K562 (cell line): ENCODE data around the gene HOXB8. TPM values are rescaled to one million over a fixed set of nuclear protein-coding genes. Genes with fewer than 3 reads are reported as not detected.

Source experiments
- FOXK2 ChIP-seq, 2 experiments: fragments of 450-650 bp; IDR thresholded peaks in 1 of 2; conservative IDR thresholded peaks in 1 of 2; 2 replicates each; pipeline ENCODE4 v1.6.1; 2016; ENCODE audit warnings: low read depth in 2 of 2, mild to moderate bottlenecking in 1 of 2
- NR4A1 ChIP-seq, 2 experiments: fragments of 250-450 bp in 1 of 2; fragments of 450-650 bp in 1 of 2; sonication (Bioruptor Pico) in 1 of 2; IDR thresholded peaks; 2 replicates each; pipeline versions ENCODE4 v1.4.0 to v1.6.1; 2016 to 2020; ENCODE audit warnings: mild to moderate bottlenecking in 2 of 2, missing compliant biosample characterization in 1 of 2, missing genetic modification characterization in 1 of 2, moderate library complexity in 1 of 2
- PCBP1 ChIP-seq: fragments of 200-400 bp; formaldehyde crosslinking; IDR thresholded peaks from 2 replicates; pipeline ENCODE4 v1.6.1; 2018; ENCODE audit warnings: mild to moderate bottlenecking, low read depth, low read length; ENCODE audit not compliant: poor library complexity, severe bottlenecking
- PRMT5 ChIP-seq: sonication (generic); formaldehyde crosslinking; IDR thresholded peaks from 2 replicates; pipeline ENCODE4 v1.5.0; 2020; ENCODE audit warnings: missing genetic modification reagents
- RBM34 ChIP-seq: fragments of 200-400 bp; formaldehyde crosslinking; IDR thresholded peaks from 2 replicates; pipeline ENCODE4 v1.6.1; 2018; ENCODE audit warnings: low read length, borderline replicate concordance; ENCODE audit not compliant: insufficient read depth
- SMARCE1 ChIP-seq: fragments of 450-650 bp; IDR thresholded peaks from 2 replicates; pipeline ENCODE4 v1.7.1; 2016; ENCODE audit warnings: mild to moderate bottlenecking
- TCF7 ChIP-seq: sonication (generic); IDR thresholded peaks from 2 replicates; pipeline ENCODE4 v1.6.1; 2016; ENCODE audit warnings: antibody characterized with exemption, borderline replicate concordance
- ZBTB26 ChIP-seq: fragments of 450-650 bp; formaldehyde crosslinking; IDR thresholded peaks from 2 replicates; pipeline ENCODE4 v1.4.0; 2022; ENCODE audit warnings: missing genetic modification characterization
- ZBTB9 ChIP-seq: fragments of 450-650 bp; formaldehyde crosslinking; IDR thresholded peaks from 2 replicates; pipeline ENCODE4 v1.4.0; 2020; ENCODE audit warnings: mild to moderate bottlenecking, moderate library complexity
- ZNF124 ChIP-seq: sonication (generic); formaldehyde crosslinking; IDR thresholded peaks from 2 replicates; pipeline ENCODE4 v1.8.1; 2022; ENCODE audit warnings: missing genetic modification reagents
- polyA plus RNA-seq, 8 experiments: library from polyadenylated mRNA; depleted of rRNA in 4 of 8; stranded (reverse) in 5 of 8; unstranded in 3 of 8; fragments of >200 nt; fragmentation: Nextera tagmentation in 2 of 8; fragmentation: Illumina TruSeq in 1 of 8; extraction: Ambion mirVana in 2 of 8; extraction: Trizol in 1 of 8; gene quantifications; 2 replicates each; pipeline versions ENCODE4 v1.2.1 to v1.2.3, GENCODE V29; 2011 to 2014; ENCODE audit warnings: inconsistent platforms in 1 of 8, missing spikeins in 1 of 8
- total RNA-seq, 7 experiments: library from RNA; depleted of rRNA in 6 of 7; stranded (reverse); fragments of >200 nt in 6 of 7; fragmentation: Illumina TruSeq in 2 of 7; extraction: Trizol in 2 of 7; gene quantifications; 2 replicates each; pipeline versions ENCODE4 v1.2.1 to v1.2.3, GENCODE V29; 2011 to 2021; ENCODE audit warnings: low replicate concordance in 1 of 7
- TF ChIP-seq, protein P1 (sequence below): fragments of 450-650 bp; IDR thresholded peaks from 2 replicates; pipeline ENCODE4 v1.6.1; 2016; ENCODE audit warnings: mild to moderate bottlenecking, moderate library complexity

Gene HOXB8
- total and polyA plus RNA-seq, 9 of the 15 experiments (the other 6 are each of a cell fraction or from before 2014, with no cell fraction given) = 0.52 to 23.8 (median 3.6) TPM

GRCh38 chr17:48627623-48628521 is 12.8 kb upstream of the HOXB8 start (continued):
- TF ChIP-seq PRMT5 (no peak), ZBTB26 (CRISPR knock-in tag) (no peak; the same call in 1 of the 2 replicates), PCBP1 (no peak), NR4A1 (CRISPR knock-in tag; IDR thresholded peaks at IDR 0.05) (no peak), NR4A1 (tag; IDR thresholded peaks at IDR 0.05) (no peak), TCF7 (no peak), RBM34 (no peak), ZNF124 (CRISPR knock-in tag) (no peak), ZBTB9 (CRISPR knock-in tag) (peak; percentile 29; the same call in 1 of the 2 replicates), FOXK2 (conservative IDR thresholded peaks at IDR 0.05 in 1 of 2, IDR thresholded peaks at IDR 0.05 in 1 of 2; ENCODE audit: low read depth in 2 of 2) (no peak), SMARCE1 (peak; percentile 21; the same call in 1 of the 2 replicates)
- TF ChIP-seq, protein P1, sequence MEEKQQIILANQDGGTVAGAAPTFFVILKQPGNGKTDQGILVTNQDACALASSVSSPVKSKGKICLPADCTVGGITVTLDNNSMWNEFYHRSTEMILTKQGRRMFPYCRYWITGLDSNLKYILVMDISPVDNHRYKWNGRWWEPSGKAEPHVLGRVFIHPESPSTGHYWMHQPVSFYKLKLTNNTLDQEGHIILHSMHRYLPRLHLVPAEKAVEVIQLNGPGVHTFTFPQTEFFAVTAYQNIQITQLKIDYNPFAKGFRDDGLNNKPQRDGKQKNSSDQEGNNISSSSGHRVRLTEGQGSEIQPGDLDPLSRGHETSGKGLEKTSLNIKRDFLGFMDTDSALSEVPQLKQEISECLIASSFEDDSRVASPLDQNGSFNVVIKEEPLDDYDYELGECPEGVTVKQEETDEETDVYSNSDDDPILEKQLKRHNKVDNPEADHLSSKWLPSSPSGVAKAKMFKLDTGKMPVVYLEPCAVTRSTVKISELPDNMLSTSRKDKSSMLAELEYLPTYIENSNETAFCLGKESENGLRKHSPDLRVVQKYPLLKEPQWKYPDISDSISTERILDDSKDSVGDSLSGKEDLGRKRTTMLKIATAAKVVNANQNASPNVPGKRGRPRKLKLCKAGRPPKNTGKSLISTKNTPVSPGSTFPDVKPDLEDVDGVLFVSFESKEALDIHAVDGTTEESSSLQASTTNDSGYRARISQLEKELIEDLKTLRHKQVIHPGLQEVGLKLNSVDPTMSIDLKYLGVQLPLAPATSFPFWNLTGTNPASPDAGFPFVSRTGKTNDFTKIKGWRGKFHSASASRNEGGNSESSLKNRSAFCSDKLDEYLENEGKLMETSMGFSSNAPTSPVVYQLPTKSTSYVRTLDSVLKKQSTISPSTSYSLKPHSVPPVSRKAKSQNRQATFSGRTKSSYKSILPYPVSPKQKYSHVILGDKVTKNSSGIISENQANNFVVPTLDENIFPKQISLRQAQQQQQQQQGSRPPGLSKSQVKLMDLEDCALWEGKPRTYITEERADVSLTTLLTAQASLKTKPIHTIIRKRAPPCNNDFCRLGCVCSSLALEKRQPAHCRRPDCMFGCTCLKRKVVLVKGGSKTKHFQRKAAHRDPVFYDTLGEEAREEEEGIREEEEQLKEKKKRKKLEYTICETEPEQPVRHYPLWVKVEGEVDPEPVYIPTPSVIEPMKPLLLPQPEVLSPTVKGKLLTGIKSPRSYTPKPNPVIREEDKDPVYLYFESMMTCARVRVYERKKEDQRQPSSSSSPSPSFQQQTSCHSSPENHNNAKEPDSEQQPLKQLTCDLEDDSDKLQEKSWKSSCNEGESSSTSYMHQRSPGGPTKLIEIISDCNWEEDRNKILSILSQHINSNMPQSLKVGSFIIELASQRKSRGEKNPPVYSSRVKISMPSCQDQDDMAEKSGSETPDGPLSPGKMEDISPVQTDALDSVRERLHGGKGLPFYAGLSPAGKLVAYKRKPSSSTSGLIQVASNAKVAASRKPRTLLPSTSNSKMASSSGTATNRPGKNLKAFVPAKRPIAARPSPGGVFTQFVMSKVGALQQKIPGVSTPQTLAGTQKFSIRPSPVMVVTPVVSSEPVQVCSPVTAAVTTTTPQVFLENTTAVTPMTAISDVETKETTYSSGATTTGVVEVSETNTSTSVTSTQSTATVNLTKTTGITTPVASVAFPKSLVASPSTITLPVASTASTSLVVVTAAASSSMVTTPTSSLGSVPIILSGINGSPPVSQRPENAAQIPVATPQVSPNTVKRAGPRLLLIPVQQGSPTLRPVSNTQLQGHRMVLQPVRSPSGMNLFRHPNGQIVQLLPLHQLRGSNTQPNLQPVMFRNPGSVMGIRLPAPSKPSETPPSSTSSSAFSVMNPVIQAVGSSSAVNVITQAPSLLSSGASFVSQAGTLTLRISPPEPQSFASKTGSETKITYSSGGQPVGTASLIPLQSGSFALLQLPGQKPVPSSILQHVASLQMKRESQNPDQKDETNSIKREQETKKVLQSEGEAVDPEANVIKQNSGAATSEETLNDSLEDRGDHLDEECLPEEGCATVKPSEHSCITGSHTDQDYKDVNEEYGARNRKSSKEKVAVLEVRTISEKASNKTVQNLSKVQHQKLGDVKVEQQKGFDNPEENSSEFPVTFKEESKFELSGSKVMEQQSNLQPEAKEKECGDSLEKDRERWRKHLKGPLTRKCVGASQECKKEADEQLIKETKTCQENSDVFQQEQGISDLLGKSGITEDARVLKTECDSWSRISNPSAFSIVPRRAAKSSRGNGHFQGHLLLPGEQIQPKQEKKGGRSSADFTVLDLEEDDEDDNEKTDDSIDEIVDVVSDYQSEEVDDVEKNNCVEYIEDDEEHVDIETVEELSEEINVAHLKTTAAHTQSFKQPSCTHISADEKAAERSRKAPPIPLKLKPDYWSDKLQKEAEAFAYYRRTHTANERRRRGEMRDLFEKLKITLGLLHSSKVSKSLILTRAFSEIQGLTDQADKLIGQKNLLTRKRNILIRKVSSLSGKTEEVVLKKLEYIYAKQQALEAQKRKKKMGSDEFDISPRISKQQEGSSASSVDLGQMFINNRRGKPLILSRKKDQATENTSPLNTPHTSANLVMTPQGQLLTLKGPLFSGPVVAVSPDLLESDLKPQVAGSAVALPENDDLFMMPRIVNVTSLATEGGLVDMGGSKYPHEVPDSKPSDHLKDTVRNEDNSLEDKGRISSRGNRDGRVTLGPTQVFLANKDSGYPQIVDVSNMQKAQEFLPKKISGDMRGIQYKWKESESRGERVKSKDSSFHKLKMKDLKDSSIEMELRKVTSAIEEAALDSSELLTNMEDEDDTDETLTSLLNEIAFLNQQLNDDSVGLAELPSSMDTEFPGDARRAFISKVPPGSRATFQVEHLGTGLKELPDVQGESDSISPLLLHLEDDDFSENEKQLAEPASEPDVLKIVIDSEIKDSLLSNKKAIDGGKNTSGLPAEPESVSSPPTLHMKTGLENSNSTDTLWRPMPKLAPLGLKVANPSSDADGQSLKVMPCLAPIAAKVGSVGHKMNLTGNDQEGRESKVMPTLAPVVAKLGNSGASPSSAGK = peak; percentile 60
